CD8-positive, alpha-beta memory T cell (primary cell): Measurements from ENCODE around the gene IKBKE. TPM values are rescaled to one million over a fixed set of nuclear protein-coding genes. Genes with fewer than 3 reads are reported as not detected.

Experiments
- CTCF ChIA-PET: fragments of 350-600 bp; sonication (Branson Sonifier 250); formaldehyde crosslinking; loops from one replicate; lab custom pipeline; 2021; ENCODE audit warnings: antibody characterized with exemption; lab: Charles Lee
- POLR2A ChIA-PET: fragments of 350-600 bp; sonication (Branson Sonifier 250); formaldehyde crosslinking; loops from one replicate; lab custom pipeline; 2021; ENCODE audit warnings: antibody characterized with exemption; lab: Charles Lee
- DNase-seq, 5 donors: peaks; one replicate each; pipeline versions ENCODE4 v3.0.0 to v3.0.0-alpha.2; 2020 to 2022; ENCODE audit warnings: mixed read lengths in 1 of 5
- H3K27ac ChIP-seq: one replicate; pipeline ENCODE4 v1.7.0; 2013; ENCODE audit warnings: low read depth, mild to moderate bottlenecking, low read length, moderate library complexity
- H3K27me3 ChIP-seq: 2 replicates; pipeline ENCODE4 v1.7.0; 2013; ENCODE audit warnings: low read length, mild to moderate bottlenecking; ENCODE audit not compliant: insufficient read depth, poor library complexity, severe bottlenecking
- H3K36me3 ChIP-seq: 2 replicates; pipeline ENCODE4 v1.7.0; 2013; ENCODE audit warnings: mild to moderate bottlenecking, low read length, moderate library complexity; ENCODE audit not compliant: insufficient read depth
- H3K4me1 ChIP-seq: 2 replicates; pipeline ENCODE4 v1.7.0; 2013; ENCODE audit warnings: mild to moderate bottlenecking, low read length, moderate library complexity; ENCODE audit not compliant: insufficient read depth
- H3K4me3 ChIP-seq: 2 replicates; pipeline ENCODE4 v1.7.0; 2013; ENCODE audit warnings: mild to moderate bottlenecking, low read length
- H3K9me3 ChIP-seq: 2 replicates; pipeline ENCODE4 v1.7.0; 2013; ENCODE audit warnings: mild to moderate bottlenecking, low read length
- H3K27ac Mint-ChIP-seq, 8 donors: one replicate each; pipeline ENCODE4 v1.8.0; 2020 to 2021; ENCODE audit warnings: mixed read lengths in 8 of 8, mild to moderate bottlenecking in 6 of 8, inconsistent platforms in 3 of 8, moderate library complexity in 3 of 8
- H3K27me3 Mint-ChIP-seq, 2 donors: one replicate each; pipeline ENCODE4 v1.8.0; 2020 to 2021; ENCODE audit warnings: mixed read lengths in 2 of 2, mild to moderate bottlenecking in 1 of 2, moderate library complexity in 1 of 2
- H3K36me3 Mint-ChIP-seq, 3 donors: one replicate each; pipeline ENCODE4 v1.8.0; 2020 to 2021; ENCODE audit warnings: mixed read lengths in 3 of 3, inconsistent platforms in 1 of 3, mild to moderate bottlenecking in 1 of 3
- H3K4me1 Mint-ChIP-seq, 3 donors: one replicate each; pipeline ENCODE4 v1.8.0; 2020 to 2021; ENCODE audit warnings: mixed read lengths in 3 of 3, inconsistent platforms in 1 of 3, mild to moderate bottlenecking in 1 of 3
- H3K4me3 Mint-ChIP-seq, 7 donors: one replicate each; pipeline ENCODE4 v1.8.0; 2020 to 2021; ENCODE audit warnings: mixed read lengths in 7 of 7, mild to moderate bottlenecking in 6 of 7, moderate library complexity in 4 of 7, inconsistent platforms in 2 of 7
- H3K9me3 Mint-ChIP-seq, 5 donors: one replicate each; pipeline ENCODE4 v1.8.0; 2020 to 2022; ENCODE audit warnings: mixed read lengths in 5 of 5, mild to moderate bottlenecking in 3 of 5, moderate library complexity in 2 of 5, inconsistent platforms in 1 of 5
- polyA plus RNA-seq: library from polyadenylated mRNA; unstranded; fragments of 300-500 nt; fragmentation: Illumina TruSeq; gene quantifications from one replicate; pipeline ENCODE4 v1.2.3, GENCODE V29; 2021
- total RNA-seq, 2 experiments: library from RNA; stranded (reverse); gene quantifications; one replicate each; pipeline ENCODE4 v1.2.3, GENCODE V29; 2021

Gene IKBKE
- total and polyA plus RNA-seq, 3 experiments from 2014 or later = 17.1 to 46.6 (median 18.4) TPM

- peaks cover 17% of the 10 kb centered on the region for H3K27me3 ChIP-seq
- peaks cover 12 to 22% of the 10 kb centered on the region in 2 donors for H3K27me3 Mint-ChIP-seq
- ChIA-PET POLR2A (no interaction called here), CTCF (no interaction called here)
- no peak overlapping the region for H3K27ac Mint-ChIP-seq
- peaks cover 9 to 22% (median 15%) of the 10 kb centered on the region in 3 donors for H3K4me1 Mint-ChIP-seq
- H3K4me3 ChIP-seq = no peak overlapping the region
- H3K27ac ChIP-seq = no peak overlapping the region
- DNase-seq = no peak
- H3K4me3 Mint-ChIP-seq = peak overlapping the region in 1 of 7 donors; percentile 68
- H3K36me3 Mint-ChIP-seq = peaks cover 0 to 2% (median 0%) of the 10 kb centered on the region in 3 donors
- no peaks in the 10 kb centered on the region for H3K9me3 ChIP-seq
- H3K36me3 ChIP-seq = no peaks in the 10 kb centered on the region
- H3K9me3 Mint-ChIP-seq = no peaks in the 10 kb centered on the region
- H3K4me1 ChIP-seq = peaks cover 14% of the 10 kb centered on the region
Observed at GRCh38 chr1:206511362-206512057, 41.2 kb downstream of the IKBKE start.

- no peaks in the 10 kb centered on the region for H3K36me3 ChIP-seq
- H3K4me3 Mint-ChIP-seq = peak overlapping the region in 1 of 7 donors; percentile 68
- ChIA-PET CTCF (no interaction called here), POLR2A (no interaction called here)
- peak overlapping the region in 1 of 8 donors; percentile 33 for H3K27ac Mint-ChIP-seq
- H3K4me3 ChIP-seq = no peak overlapping the region
- no peak for DNase-seq
- peaks cover 6 to 15% (median 14%) of the 10 kb centered on the region in 3 donors for H3K4me1 Mint-ChIP-seq
- no peak overlapping the region for H3K27ac ChIP-seq
- no peaks in the 10 kb centered on the region for H3K9me3 ChIP-seq
- peaks cover 17% of the 10 kb centered on the region for H3K27me3 ChIP-seq
- H3K36me3 Mint-ChIP-seq = peaks cover 0 to 2% (median 0%) of the 10 kb centered on the region in 3 donors
- H3K9me3 Mint-ChIP-seq = no peaks in the 10 kb centered on the region
- peaks cover 12% of the 10 kb centered on the region for H3K4me1 ChIP-seq
- peaks cover 12 to 22% of the 10 kb centered on the region in 2 donors for H3K27me3 Mint-ChIP-seq
Observed at GRCh38 chr1:206512058-206512850, 42.0 kb downstream of the IKBKE start.

- Histone ChIP-seq H3K9me3 (no peaks in the 10 kb centered on the region), H3K27ac (no peak overlapping the region), H3K36me3 (no peaks in the 10 kb centered on the region), H3K4me1 (peaks cover 12% of the 10 kb centered on the region), H3K27me3 (peaks cover 17% of the 10 kb centered on the region), H3K4me3 (no peak overlapping the region)
- Mint-ChIP-seq H3K4me1 (peaks cover 6 to 14% (median 13%) of the 10 kb centered on the region in 3 donors), H3K4me3 (no peak overlapping the region), H3K27me3 (peaks cover 12 to 22% of the 10 kb centered on the region in 2 donors), H3K36me3 (peaks cover 0 to 2% (median 0%) of the 10 kb centered on the region in 3 donors), H3K27ac (no peak overlapping the region), H3K9me3 (no peaks in the 10 kb centered on the region)
- ChIA-PET POLR2A (no interaction called here), CTCF (no interaction called here)
- DNase-seq = no peak
Observed at GRCh38 chr1:206512851-206513180, 42.5 kb downstream of the IKBKE start.

GRCh38 chr1:206513312-206514111, 43.2 kb downstream of the IKBKE start:
- Histone ChIP-seq H3K27me3 (peaks cover 12% of the 10 kb centered on the region), H3K9me3 (no peaks in the 10 kb centered on the region), H3K36me3 (no peaks in the 10 kb centered on the region), H3K4me1 (peaks cover 5% of the 10 kb centered on the region), H3K27ac (no peak overlapping the region), H3K4me3 (no peak overlapping the region)
- H3K27me3 Mint-ChIP-seq = peaks cover 6 to 20% of the 10 kb centered on the region in 2 donors
- peaks cover 6 to 7% (median 6%) of the 10 kb centered on the region in 3 donors for H3K4me1 Mint-ChIP-seq
- ChIA-PET CTCF (no interaction called here), POLR2A (no interaction called here)
- H3K9me3 Mint-ChIP-seq = no peaks in the 10 kb centered on the region
- no peak overlapping the region for H3K4me3 Mint-ChIP-seq
- peaks cover 0 to 2% (median 0%) of the 10 kb centered on the region in 3 donors for H3K36me3 Mint-ChIP-seq
- DNase-seq = no peak
- H3K27ac Mint-ChIP-seq = no peak overlapping the region

DNA sequence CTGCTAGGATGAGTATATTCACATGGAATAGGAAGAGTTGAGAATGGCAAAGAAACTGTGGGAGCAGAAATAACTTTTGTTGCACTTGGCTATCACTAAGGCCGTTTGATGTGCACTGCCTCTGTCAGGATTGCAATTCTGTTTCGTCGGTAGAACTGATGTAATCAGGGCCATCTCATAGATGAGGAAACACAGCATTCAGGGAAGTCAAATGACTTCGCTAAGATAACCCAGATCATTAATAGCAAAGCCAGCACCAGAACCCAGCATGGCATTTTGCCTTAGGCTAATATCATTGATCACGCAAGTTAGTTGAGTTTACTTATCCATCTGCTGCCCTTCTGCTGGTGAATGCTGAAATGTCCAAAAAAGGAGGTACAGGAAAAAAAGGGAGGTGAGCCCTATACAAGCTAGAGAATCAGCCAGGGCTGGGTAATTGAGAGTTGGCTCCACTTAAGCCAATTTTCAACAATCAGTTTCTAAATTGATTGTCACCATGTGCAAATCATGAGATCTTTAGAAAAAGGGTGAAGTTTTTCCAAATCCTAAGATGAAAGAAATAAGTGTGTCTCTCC, 44.6 kb downstream of the IKBKE start:
- H3K36me3 Mint-ChIP-seq = peaks cover 0 to 2% (median 0%) of the 10 kb centered on the region in 3 donors

DNA sequence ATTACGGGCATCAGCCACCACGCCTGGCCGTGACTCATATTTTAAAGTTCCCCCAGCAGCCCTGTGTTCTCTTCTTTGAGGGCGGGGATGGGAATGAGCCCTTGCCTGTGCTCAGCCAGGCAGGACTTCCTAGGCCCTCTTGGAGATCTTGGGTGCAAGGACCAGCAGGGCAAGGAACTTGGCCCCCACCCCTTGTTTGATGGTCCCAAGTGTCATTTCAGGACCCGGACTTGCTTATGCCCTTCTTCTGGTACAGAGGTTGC, 46.4 kb downstream of the IKBKE start:
- no peaks in the 10 kb centered on the region for H3K9me3 Mint-ChIP-seq
- POLR2A ChIA-PET = no interaction called here

More for the DNA sequence above, 44.6 kb downstream of the IKBKE start:
- H3K9me3 ChIP-seq = no peaks in the 10 kb centered on the region
- no peaks in the 10 kb centered on the region for H3K36me3 ChIP-seq
- DNase-seq = no peak
- H3K4me1 ChIP-seq = no peaks in the 10 kb centered on the region
- Mint-ChIP-seq H3K4me3 (no peak overlapping the region), H3K4me1 (no peaks in the 10 kb centered on the region), H3K27ac (no peak overlapping the region), H3K9me3 (no peaks in the 10 kb centered on the region), H3K27me3 (peaks cover 0 to 6% of the 10 kb centered on the region in 2 donors)
- ChIA-PET CTCF (interaction anchor here (1.3 kb wide), 1 partner anchor 25 kb away, joined by 3 read pairs; no protein-coding TSS in a partner anchor), POLR2A (no interaction called here)
- no peak overlapping the region for H3K27ac ChIP-seq
- H3K27me3 ChIP-seq = no peaks in the 10 kb centered on the region
- H3K4me3 ChIP-seq = no peak overlapping the region

DNA sequence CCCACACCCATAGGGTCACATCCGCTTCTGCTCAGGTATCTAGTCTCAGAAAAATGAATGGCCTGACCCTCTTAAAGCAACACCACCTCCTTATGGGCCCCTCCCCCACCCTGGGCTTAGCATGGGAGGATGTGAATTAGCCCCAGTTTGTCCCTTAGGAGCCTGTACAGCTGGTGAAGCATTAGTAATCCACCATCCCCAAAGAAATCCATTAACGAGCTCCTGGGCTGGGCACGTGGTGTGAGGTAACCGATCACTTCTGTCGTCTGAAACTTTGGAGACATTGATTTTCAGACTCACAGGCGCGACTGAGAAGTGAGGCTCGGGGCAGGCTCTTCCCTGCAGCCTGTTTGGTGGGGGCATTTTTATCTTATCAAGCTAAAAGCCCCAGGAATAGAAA, 47.5 kb downstream of the IKBKE start:
- H3K9me3 ChIP-seq = no peaks in the 10 kb centered on the region
- no peaks in the 10 kb centered on the region for H3K4me1 Mint-ChIP-seq
- no peaks in the 10 kb centered on the region for H3K36me3 ChIP-seq
- H3K4me1 ChIP-seq = no peaks in the 10 kb centered on the region
- H3K9me3 Mint-ChIP-seq = no peaks in the 10 kb centered on the region
- H3K27ac ChIP-seq = no peak overlapping the region
- DNase-seq = no peak
- H3K4me3 Mint-ChIP-seq = no peak overlapping the region
- H3K36me3 Mint-ChIP-seq = no peaks in the 10 kb centered on the region
- ChIA-PET CTCF (interaction anchor here (2.3 kb wide), 1 partner anchor 38 kb away, joined by 9 read pairs; no protein-coding TSS in a partner anchor), POLR2A (no interaction called here)
- no peaks in the 10 kb centered on the region for H3K27me3 Mint-ChIP-seq
- H3K27me3 ChIP-seq = no peaks in the 10 kb centered on the region
- no peak overlapping the region for H3K27ac Mint-ChIP-seq
- no peak overlapping the region for H3K4me3 ChIP-seq

More for the DNA sequence above, 46.4 kb downstream of the IKBKE start:
- DNase-seq = no peak
- H3K27me3 Mint-ChIP-seq = no peaks in the 10 kb centered on the region
- CTCF ChIA-PET = interaction anchor here (0.8 to 2.3 kb wide), 2 partner anchors 35 to 37 kb away, joined by 3 to 9 read pairs; no protein-coding TSS in a partner anchor
- Histone ChIP-seq H3K36me3 (no peaks in the 10 kb centered on the region), H3K4me1 (no peaks in the 10 kb centered on the region), H3K4me3 (no peak overlapping the region), H3K9me3 (no peaks in the 10 kb centered on the region), H3K27me3 (no peaks in the 10 kb centered on the region), H3K27ac (no peak overlapping the region)
- no peak overlapping the region for H3K27ac Mint-ChIP-seq
- peaks cover 0 to under 1% (median 0%) of the 10 kb centered on the region in 3 donors for H3K36me3 Mint-ChIP-seq
- no peak overlapping the region for H3K4me3 Mint-ChIP-seq
- no peaks in the 10 kb centered on the region for H3K4me1 Mint-ChIP-seq
